Measurements from ENCODE around the gene CXXC5.
"Not testable (repeated sequence)": the region's sequence is repeated elsewhere in the genome, so short reads cannot be mapped to it uniquely, and the experiment has no call there.

The CXXC5 gene

DNA sequence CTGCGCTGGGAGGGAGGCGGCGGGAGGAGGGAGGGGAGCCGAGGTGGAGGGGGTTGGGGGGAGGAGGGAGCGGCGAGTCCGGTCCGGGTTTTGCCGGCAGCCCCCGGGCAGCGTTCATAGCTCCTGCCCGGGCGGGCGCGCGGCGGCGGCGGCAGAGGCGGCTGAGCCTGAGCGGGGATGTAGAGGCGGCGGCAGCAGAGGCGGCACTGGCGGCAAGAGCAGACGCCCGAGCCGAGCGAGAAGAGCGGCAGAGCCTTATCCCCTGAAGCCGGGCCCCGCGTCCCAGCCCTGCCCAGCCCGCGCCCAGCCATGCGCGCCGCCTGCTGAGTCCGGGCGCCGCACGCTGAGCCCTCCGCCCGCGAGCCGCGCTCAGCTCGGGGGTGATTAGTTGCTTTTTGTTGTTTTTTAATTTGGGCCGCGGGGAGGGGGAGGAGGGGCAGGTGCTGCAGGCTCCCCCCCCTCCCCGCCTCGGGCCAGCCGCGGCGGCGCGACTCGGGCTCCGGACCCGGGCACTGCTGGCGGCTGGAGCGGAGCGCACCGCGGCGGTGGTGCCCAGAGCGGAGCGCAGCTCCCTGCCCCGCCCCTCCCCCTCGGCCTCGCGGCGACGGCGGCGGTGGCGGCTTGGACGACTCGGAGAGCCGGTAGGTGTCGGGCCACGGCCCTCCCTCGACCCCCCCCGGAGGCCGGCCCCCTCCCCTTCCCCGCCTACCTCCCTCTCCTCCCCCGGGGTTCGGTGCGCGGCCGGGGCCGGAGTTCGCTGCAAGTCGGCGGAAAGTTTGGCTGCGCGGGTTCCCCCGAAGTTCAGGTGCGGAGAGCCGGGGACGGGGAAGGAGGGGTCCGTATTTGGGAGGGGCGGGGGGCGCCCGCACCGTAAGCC lies at the start of gene CXXC5:
Gene CXXC5, plus strand, starts transcription at position 145 of the 877 bp plus-strand sequence. CDS start 32,175 bp downstream, outside the sequence.
- Mint-ChIP-seq H3K4me1 (ENCODE audit: low read depth) (peaks cover 25% of the 10 kb centered on the region), H3K27me3 (ENCODE audit: low read depth) (peaks cover 72% of the 10 kb centered on the region), H3K27ac (no peak within 1 kb of the TSS), H3K36me3 (ENCODE audit: low read depth) (peaks cover 4% of the 10 kb centered on the region), H3K9me3 (no peaks in the 10 kb centered on the region), H3K4me3 (peak within 1 kb of the TSS; percentile 51)

DNA sequence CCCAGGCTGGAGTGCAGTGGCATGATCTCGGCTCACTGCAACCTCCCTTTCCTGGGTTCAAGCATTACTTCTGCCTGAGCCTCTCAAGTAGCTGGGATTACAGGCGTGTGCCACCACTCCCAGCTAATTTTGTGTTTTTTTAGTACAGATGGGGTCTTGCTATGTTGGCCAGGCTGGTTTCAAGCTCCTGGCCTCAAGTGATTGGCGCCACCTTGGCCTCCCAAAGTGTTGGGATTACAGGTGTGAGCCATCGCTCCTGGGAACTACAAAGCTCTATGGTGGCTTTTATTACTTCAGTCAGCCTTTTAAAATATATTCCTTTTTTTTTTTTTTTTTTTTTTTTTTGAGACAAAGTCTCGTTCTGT lies 49.6 kb upstream of the CXXC5 start:
- Mint-ChIP-seq H3K36me3 (ENCODE audit: low read depth) (peaks cover 17% of the 10 kb centered on the region), H3K4me1 (ENCODE audit: low read depth) (peaks cover 12% of the 10 kb centered on the region)
- not testable (repeated sequence) for H3K27ac Mint-ChIP-seq; H3K27me3 Mint-ChIP-seq (ENCODE audit: low read depth); H3K9me3 Mint-ChIP-seq; H3K4me3 Mint-ChIP-seq

DNA sequence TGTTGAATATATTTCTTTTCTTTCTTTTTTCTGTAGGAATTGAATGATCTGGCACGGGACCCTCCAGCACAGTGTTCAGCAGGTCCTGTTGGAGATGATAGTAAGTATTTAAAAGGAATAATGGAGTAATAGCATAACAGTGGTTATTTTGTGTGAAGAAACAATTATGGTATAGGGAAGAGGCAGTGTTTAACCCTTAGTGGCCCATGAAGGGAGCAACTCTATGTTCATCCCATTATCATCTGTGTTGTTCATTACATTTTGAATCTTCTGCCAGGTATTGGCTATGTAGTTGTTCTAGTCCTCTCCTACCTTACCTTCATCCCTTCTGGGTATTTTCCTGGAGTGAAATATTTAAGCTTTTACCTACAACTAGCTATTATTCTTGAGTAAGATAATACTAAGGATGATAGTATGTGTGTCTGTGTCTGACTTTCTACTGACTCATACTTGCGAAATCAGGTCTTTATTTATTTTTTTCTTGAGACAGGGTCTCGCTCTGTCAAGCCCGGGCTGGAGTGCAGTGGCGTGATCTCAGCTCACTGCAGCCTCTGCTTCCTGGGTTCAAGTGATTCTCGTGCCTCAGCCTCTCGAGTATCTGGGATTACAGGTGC lies 47.7 kb upstream of the CXXC5 start:
- peaks cover 19% of the 10 kb centered on the region for H3K36me3 Mint-ChIP-seq (ENCODE audit: low read depth)
- no peaks in the 10 kb centered on the region for H3K27me3 Mint-ChIP-seq (ENCODE audit: low read depth)
- no peaks in the 10 kb centered on the region for H3K9me3 Mint-ChIP-seq
- H3K27ac Mint-ChIP-seq, result no peak overlapping the region
- H3K4me3 Mint-ChIP-seq, result no peak overlapping the region
- H3K4me1 Mint-ChIP-seq (ENCODE audit: low read depth), result peaks cover 12% of the 10 kb centered on the region

DNA sequence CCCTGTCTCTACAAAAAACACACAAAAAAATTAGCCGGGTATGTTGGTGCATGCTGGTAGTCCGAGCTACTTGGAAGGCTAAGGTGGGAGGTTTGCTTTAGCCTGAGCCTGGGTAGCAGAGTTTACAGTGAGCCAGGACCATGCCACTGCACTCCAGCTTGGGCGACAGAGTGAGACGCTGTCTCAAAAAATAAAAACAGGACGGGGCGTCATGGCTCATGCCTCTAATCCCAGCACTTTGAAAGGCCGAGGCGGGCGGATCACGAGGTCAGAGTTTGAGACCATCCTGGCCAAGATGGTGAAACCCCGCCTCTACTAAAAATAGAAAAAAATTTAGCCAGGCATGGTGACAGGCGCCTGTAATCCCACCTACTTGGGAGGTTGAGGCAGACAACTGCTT lies 46.7 kb upstream of the CXXC5 start:
- Mint-ChIP-seq H3K9me3 (no peaks in the 10 kb centered on the region), H3K36me3 (ENCODE audit: low read depth) (peaks cover 22% of the 10 kb centered on the region), H3K4me1 (ENCODE audit: low read depth) (peaks cover 17% of the 10 kb centered on the region), H3K27me3 (ENCODE audit: low read depth) (no peaks in the 10 kb centered on the region), H3K4me3 (no peak overlapping the region), H3K27ac (no peak overlapping the region)

DNA sequence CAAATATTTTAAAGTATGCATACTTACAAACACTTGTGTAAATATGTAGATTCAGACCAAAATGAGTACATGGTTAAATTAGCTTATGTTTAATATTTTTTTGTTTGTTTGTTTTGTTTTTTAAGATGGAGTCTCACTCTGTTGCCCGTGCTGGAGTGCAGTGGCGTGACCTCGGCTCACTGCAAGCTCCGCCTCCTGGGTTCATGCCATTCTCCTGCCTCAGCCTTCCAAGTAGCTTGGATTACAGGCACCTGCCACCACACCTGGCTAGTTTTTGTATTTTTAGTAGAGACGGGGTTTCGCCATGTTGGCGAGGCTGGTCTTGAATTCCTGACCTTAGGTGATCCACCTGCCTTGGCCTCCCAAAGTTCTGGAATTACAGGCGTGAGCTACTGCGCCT lies 46.2 kb upstream of the CXXC5 start:
- H3K27me3 Mint-ChIP-seq (ENCODE audit: low read depth); H3K27ac Mint-ChIP-seq; H3K9me3 Mint-ChIP-seq; H3K4me3 Mint-ChIP-seq: not testable (repeated sequence)
- peaks cover 17% of the 10 kb centered on the region for H3K4me1 Mint-ChIP-seq (ENCODE audit: low read depth)
- H3K36me3 Mint-ChIP-seq (ENCODE audit: low read depth), result peaks cover 22% of the 10 kb centered on the region

DNA sequence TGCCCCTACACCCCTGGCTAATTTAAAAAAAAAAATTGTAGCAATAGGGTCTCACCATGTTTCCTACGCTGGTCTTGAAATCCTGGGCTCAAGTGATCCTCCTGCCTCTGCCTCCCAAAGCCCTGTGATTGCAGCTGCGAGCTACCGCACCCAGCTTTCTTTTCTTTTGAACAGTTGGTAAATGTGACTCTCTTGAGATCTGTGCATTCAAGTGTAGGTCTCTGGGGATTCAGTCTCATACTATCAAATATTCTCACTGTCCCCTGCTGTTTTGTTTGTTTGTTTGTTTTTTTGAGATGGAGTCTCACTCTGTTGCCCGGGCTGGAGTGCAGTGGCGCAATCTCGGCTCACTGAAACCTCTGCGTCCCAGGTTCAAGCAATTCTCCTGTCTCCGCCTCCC lies 42.3 kb upstream of the CXXC5 start:
- Mint-ChIP-seq H3K36me3 (ENCODE audit: low read depth) (peaks cover 14% of the 10 kb centered on the region), H3K4me3 (no peak overlapping the region), H3K27me3 (ENCODE audit: low read depth) (no peaks in the 10 kb centered on the region), H3K27ac (no peak overlapping the region), H3K4me1 (ENCODE audit: low read depth) (peaks cover 14% of the 10 kb centered on the region), H3K9me3 (no peaks in the 10 kb centered on the region)

DNA sequence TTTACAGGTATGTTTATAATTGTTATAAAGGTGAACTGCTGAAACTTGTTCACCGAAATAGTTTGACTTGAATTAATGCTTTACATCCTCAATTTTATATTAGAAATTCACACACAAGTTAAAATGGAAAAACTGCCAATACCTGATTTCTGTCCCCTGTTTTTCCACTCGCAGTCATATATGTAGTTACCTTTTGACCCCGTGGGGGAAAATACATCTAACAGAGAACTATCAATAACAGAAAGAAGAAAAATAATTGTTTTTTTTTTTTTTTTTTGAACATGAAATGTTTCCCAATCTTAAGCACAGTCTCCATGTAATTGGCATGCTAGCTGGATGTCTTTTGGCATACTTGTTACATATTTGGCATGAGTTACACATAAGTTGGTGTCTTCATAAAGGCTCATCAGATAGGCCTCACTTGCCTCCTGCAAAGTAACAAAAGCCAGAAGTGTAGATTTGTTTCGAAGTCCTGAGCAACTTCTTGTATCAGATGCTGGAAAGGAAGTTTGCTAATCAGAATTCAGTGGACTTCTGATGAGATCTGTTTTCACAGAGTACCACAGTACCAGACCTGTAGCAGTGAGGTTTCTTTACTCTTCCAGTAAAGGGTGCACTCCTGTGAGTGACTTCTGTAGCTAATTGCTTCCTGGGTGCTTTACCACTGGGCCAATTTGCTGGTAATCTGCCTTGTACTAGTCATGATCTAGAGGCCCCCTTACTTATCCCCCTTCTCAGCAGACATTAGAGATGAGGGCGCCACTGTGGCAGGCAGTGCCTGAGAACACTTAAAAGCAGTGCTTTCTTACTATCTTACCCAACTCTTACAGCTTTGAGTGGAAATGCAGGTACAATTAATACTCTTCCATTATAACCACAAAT lies 36.2 kb upstream of the CXXC5 start:
- peaks cover 11% of the 10 kb centered on the region for H3K36me3 Mint-ChIP-seq (ENCODE audit: low read depth)
- H3K27me3 Mint-ChIP-seq (ENCODE audit: low read depth), result no peaks in the 10 kb centered on the region
- no peaks in the 10 kb centered on the region for H3K9me3 Mint-ChIP-seq
- no peak overlapping the region for H3K4me3 Mint-ChIP-seq
- peaks cover 18% of the 10 kb centered on the region for H3K4me1 Mint-ChIP-seq (ENCODE audit: low read depth)
- peak overlapping the region; percentile 62 for H3K27ac Mint-ChIP-seq

DNA sequence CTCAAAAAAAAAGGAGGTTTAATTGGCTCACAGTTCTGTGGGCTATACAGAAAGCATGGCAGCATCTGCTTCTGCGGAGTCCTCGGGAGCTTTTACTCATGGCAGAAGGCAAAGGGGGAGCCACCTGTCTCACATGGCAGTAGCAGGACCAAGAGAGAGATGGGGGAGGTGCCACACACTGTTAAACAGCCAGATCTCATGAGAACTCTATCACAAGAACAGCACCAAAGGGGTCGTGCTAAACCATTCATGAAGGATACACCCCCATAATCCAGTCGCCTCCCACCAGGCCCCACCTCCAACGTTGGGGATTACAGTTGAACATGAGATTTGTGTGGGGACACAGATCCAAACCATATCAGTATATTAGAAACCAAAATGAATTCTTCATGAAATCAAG lies 28.3 kb upstream of the CXXC5 start:
- Mint-ChIP-seq H3K9me3 (no peaks in the 10 kb centered on the region), H3K36me3 (ENCODE audit: low read depth) (peaks cover 46% of the 10 kb centered on the region), H3K4me1 (ENCODE audit: low read depth) (peaks cover 8% of the 10 kb centered on the region), H3K4me3 (no peak overlapping the region), H3K27ac (no peak overlapping the region), H3K27me3 (ENCODE audit: low read depth) (no peaks in the 10 kb centered on the region)

DNA sequence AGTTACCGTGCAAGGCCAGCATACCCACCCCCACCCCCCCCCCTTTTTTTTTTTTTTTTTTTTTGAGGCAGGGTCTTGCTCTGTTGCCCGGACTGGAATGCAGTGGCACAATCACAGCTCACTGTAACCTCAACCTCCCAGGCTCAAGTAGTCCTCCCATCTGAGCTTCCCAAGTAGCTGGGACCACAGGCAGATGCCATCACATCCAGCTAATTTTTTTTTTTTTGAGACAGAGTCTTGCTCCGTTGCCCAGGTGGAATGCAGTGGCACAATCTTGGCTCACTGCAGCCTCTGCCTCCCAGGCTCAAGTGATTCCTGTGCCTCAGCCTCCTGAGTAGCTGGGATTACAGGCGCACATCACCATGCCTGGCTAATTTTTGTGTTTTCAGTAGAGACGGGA lies 22.8 kb upstream of the CXXC5 start:
- not testable (repeated sequence) for H3K27me3 Mint-ChIP-seq (ENCODE audit: low read depth); H3K4me1 Mint-ChIP-seq (ENCODE audit: low read depth); H3K9me3 Mint-ChIP-seq; H3K27ac Mint-ChIP-seq; H3K4me3 Mint-ChIP-seq
- peaks cover 42% of the 10 kb centered on the region for H3K36me3 Mint-ChIP-seq (ENCODE audit: low read depth)

DNA sequence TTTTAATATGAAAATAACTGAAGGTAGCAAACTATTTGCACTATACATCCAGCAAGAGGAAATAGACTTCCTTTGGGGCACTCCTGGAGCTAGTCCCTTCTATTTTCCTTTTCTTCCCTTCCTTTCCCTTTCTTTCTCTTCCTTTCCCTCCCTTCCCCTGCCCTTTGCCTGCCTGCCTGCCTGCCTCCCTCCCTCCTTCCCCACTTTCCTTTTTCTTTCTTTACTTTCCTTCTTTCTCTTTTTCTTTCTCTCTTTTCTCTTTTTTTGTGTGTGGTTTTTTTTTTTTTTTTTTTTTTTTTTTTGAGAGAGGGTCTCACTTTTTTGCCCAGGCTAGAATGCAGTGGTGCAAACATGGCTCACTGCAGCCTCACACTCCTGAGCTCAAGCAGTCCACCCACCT lies 17.3 kb upstream of the CXXC5 start:
- Mint-ChIP-seq H3K27me3 (ENCODE audit: low read depth) (no peaks in the 10 kb centered on the region), H3K36me3 (ENCODE audit: low read depth) (peaks cover 18% of the 10 kb centered on the region), H3K9me3 (no peaks in the 10 kb centered on the region), H3K4me3 (no peak overlapping the region), H3K4me1 (ENCODE audit: low read depth) (peaks cover 22% of the 10 kb centered on the region), H3K27ac (no peak overlapping the region)

DNA sequence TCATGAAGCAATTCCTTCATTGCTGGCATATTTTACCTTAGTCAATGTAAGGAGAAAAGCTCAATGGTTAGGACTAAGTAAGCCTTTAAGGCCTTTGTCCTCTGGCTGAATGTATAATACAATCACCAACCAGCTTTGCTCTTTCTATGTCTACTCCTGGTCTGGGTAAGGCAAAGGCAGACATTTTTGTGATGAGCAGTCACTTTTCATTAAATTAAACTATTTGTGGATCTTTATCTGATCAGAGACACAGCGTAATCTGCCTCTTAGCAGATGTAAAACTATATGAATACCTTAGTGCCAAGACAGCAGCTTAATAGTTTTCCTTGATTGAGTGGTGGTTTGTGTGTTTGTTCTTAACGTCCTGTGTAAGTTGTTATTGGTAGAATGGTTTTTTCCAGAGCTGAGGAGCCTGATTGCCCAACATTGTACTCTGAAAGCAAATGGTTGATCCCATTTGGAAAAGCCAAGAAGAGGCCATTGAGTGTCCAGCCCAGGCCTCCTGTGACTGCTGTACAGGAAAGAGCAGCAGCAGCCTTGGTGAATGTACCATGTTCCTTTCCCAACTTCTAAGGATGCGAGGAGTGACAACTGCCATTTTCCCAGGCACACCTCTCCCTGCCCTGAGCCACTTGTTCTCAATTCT lies 16.5 kb upstream of the CXXC5 start:
- Mint-ChIP-seq H3K36me3 (ENCODE audit: low read depth) (peaks cover 14% of the 10 kb centered on the region), H3K27me3 (ENCODE audit: low read depth) (no peaks in the 10 kb centered on the region), H3K4me1 (ENCODE audit: low read depth) (peaks cover 29% of the 10 kb centered on the region), H3K9me3 (no peaks in the 10 kb centered on the region), H3K27ac (no peak overlapping the region), H3K4me3 (no peak overlapping the region)

DNA sequence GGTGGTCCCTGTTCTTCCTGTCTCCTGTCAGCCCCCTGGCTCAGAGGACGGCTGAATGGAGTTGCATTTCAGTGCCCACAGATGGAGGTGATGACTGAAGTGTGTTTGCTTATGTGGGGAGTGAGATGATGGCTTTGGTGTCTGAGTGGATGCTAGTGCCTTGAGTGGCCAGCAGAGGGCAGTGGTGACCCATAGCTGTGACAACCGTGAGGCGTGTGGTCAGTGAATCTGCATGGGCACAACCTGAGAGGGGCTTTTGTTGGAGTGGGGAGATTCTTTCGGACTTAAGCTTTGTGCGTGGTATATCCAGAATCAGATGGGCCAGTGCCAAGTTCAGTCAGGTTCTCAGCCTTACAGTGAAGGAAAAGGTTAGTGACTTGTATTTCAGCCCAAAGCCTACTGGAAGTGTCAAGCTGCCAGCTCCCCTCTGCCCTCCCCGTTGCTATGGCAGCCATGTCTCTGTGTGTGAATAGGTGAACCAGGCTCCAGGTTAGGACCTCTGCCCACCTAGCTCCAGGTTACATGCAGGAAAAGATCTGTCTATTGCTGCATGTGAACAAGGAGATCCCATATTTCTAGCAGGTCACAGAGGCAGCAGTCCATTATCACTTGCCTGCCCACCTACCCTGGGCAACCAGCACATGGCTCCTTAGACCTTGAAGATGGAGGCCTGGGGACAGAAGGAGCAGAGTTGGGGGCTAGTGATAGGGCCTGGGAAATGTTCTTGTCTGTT lies 14.7 kb upstream of the CXXC5 start:
- Mint-ChIP-seq H3K4me1 (ENCODE audit: low read depth) (peaks cover 28% of the 10 kb centered on the region), H3K27ac (peak overlapping the region; percentile 34), H3K4me3 (no peak overlapping the region)

DNA sequence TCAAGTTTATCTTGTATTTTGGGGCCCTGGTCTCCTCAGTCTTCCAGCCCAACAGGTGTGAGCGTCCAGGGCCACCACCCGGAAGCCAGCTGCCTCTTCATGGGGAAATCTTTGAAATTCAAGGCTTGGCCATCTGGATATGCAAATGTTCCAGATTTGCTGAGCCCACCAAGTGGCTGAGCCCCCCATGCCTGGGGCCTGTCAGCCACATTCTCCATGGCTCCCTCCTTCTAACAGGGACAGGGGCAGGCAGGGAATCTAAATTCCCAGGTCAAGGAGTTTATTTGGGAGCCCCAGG lies 14.2 kb upstream of the CXXC5 start:
- Mint-ChIP-seq H3K27ac (no peak overlapping the region), H3K4me1 (ENCODE audit: low read depth) (peaks cover 33% of the 10 kb centered on the region), H3K9me3 (no peaks in the 10 kb centered on the region), H3K36me3 (ENCODE audit: low read depth) (peaks cover 4% of the 10 kb centered on the region), H3K27me3 (ENCODE audit: low read depth) (no peaks in the 10 kb centered on the region), H3K4me3 (no peak overlapping the region)

More for the DNA sequence above, 14.7 kb upstream of the CXXC5 start:
- H3K9me3 Mint-ChIP-seq, result no peaks in the 10 kb centered on the region
- H3K27me3 Mint-ChIP-seq (ENCODE audit: low read depth), result no peaks in the 10 kb centered on the region
- H3K36me3 Mint-ChIP-seq (ENCODE audit: low read depth), result peaks cover 4% of the 10 kb centered on the region

DNA sequence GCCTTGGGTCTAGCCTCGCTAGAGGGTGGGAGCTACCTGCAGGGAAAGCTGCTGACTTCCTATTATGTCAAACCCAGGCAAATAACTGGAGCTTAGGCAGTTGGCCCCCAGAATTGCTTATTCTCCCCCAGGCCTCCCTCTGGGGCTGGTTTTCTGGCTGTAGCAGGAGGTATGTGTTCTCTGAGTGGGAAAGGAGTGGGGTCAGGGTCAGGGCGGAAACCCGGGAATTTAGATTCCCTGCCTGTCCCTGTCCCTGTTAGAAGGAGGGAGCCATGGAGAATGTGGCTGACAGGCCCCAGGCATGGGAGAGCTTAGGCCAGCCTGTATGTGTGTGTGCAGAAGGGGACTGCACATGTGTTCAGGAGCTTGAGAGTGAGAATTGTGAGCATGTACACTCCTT lies 13.6 kb upstream of the CXXC5 start:
- H3K27me3 Mint-ChIP-seq (ENCODE audit: low read depth), result no peaks in the 10 kb centered on the region
- no peak overlapping the region for H3K4me3 Mint-ChIP-seq
- peaks cover 35% of the 10 kb centered on the region for H3K4me1 Mint-ChIP-seq (ENCODE audit: low read depth)
- peaks cover 6% of the 10 kb centered on the region for H3K36me3 Mint-ChIP-seq (ENCODE audit: low read depth)
- no peaks in the 10 kb centered on the region for H3K9me3 Mint-ChIP-seq
- H3K27ac Mint-ChIP-seq, result peak overlapping the region; percentile 47

All from T-helper 1 cell treated with Interleukin-12 subunit alpha and Interleukin-12 subunit beta and Interleukin-4 antibody, amounts not matched to agents 30 μg/mL and 1 μg/mL, for 36 hours (primary cell).